H1 (cell line): ENCODE measurements around the gene SNRPA1. TPM values are rescaled to one million over a fixed set of nuclear protein-coding genes. Genes with fewer than 3 reads are reported as not detected.

Experiments used
- CBX5 ChIP-seq: fragments of 300-800, 300-1000 bp; sonication (generic); IDR thresholded peaks from 2 replicates; pipeline ENCODE4 v1.7.1; 2016; ENCODE audit warnings: antibody characterized with exemption, low read length, low read depth
- CTCF ChIP-seq, 3 experiments: IDR thresholded peaks; 1 replicate in 2 of 3; 2 replicates in 1 of 3; pipeline versions ENCODE4 v1.5.1 to v1.6.1; 2011; ENCODE audit warnings: low read length in 3 of 3, mild to moderate bottlenecking in 3 of 3, inconsistent platforms in 2 of 3, low read depth in 1 of 3, moderate library complexity in 1 of 3; ENCODE audit not compliant: insufficient read depth in 1 of 3; ENCODE audit errors: control extremely low read depth in 1 of 3
- EP300 ChIP-seq, 2 experiments: IDR thresholded peaks; 1 replicate in 1 of 2; 2 replicates in 1 of 2; pipeline ENCODE4 v1.6.1; 2011 to 2012; ENCODE audit warnings: low read depth in 2 of 2, low read length in 2 of 2, mild to moderate bottlenecking in 2 of 2, borderline replicate concordance in 1 of 2, inconsistent platforms in 1 of 2, moderate library complexity in 1 of 2
- JUND ChIP-seq: IDR thresholded peaks from 2 replicates; pipeline ENCODE4 v1.6.1; 2011; ENCODE audit warnings: mild to moderate bottlenecking, improper control_type of control experiment, low read length
- RBBP5 ChIP-seq: IDR thresholded peaks from 2 replicates; pipeline ENCODE4 v1.7.1; 2012; ENCODE audit warnings: low read depth, mild to moderate bottlenecking, inconsistent platforms, low read length, moderate library complexity, borderline replicate concordance
- TCF12 ChIP-seq: IDR thresholded peaks from 2 replicates; pipeline ENCODE4 v1.6.1; 2011; ENCODE audit warnings: low read depth, mild to moderate bottlenecking, low read length
- USF2 ChIP-seq: IDR thresholded peaks from 2 replicates; pipeline ENCODE4 v1.6.1; 2011; ENCODE audit warnings: low read length, improper control_type of control experiment
- polyA plus RNA-seq, 7 experiments: library from polyadenylated mRNA; depleted of rRNA in 3 of 7; stranded (reverse) in 5 of 7; unstranded in 2 of 7; fragments of >200 nt in 5 of 7; fragments of 200-250 nt in 2 of 7; gene quantifications; 1 replicate in 5 of 7; 2 replicates in 1 of 7; 4 replicates in 1 of 7; pipeline versions ENCODE4 v1.2.1 to v1.2.3, GENCODE V29; 2011 to 2013; ENCODE audit warnings: missing spikeins in 2 of 7, mixed read lengths in 2 of 7
- total RNA-seq: library from RNA; stranded (reverse); fragmentation: NEBNext Ultra II Directional; extraction: Animal tissue kit (Norgen Biotek cat#: 25700); gene quantifications from 2 replicates; pipeline ENCODE4 v1.2.1, GENCODE V29; 2021

The SNRPA1 gene
- total and polyA plus RNA-seq, 2 of the 8 experiments (the other 6 are each of a cell fraction or from before 2014, with no cell fraction given) = 140 to 221 TPM

- TF ChIP-seq USF2 (no peak), JUND (no peak), EP300 (IDR thresholded peaks at IDR 0.05; ENCODE audit: borderline replicate concordance in 1 of 2, low read depth in 2 of 2, low read length in 2 of 2) (no peak), TCF12 (no peak), CTCF (IDR thresholded peaks at IDR 0.05; ENCODE audit: control extremely low read depth in 1 of 3, insufficient read depth in 1 of 3, low read depth in 1 of 3, low read length in 3 of 3) (no peak), RBBP5 (no peak), CBX5 (no peak)
Observed at GRCh38 chr15:101323793-101324523, 28.9 kb upstream of the SNRPA1 start (continued).
